ENCODE measurements around the gene CCDC142.

Gene CCDC142

GRCh38 chr2:74514368-74515270, 31.8 kb upstream of the CCDC142 start, which contains the start of gene TLX2:
Gene TLX2, plus strand, starts transcription at chr2:74514450. Its CDS starts 357 bp downstream, at chr2:74514807.
- no peak for DNase-seq (ENCODE audit: low read depth, low spot score)

GRCh38 chr2:74513605-74514367, 31.0 kb upstream of the CCDC142 start:
- DNase-seq (ENCODE audit: low read depth, low spot score) = peak; percentile 45

GRCh38 chr2:74512744-74513604, 30.2 kb upstream of the CCDC142 start:
- no peak for DNase-seq (ENCODE audit: low read depth, low spot score)

GRCh38 chr2:74511104-74511989, 28.5 kb upstream of the CCDC142 start:
- DNase-seq (ENCODE audit: low read depth, low spot score) = no peak

GRCh38 chr2:74510272-74510671, 27.5 kb upstream of the CCDC142 start:
- DNase-seq (ENCODE audit: low read depth, low spot score) = no peak

- peak; percentile 47 for DNase-seq (ENCODE audit: low read depth, low spot score)
Observed at GRCh38 chr2:74507926-74508520, 25.2 kb upstream of the CCDC142 start.

- DNase-seq (ENCODE audit: low read depth, low spot score) = peak; percentile 99
Observed at GRCh38 chr2:74507145-74507925, 24.5 kb upstream of the CCDC142 start, which contains the start of gene PCGF1. Gene PCGF1, minus strand, starts transcription at chr2:74507695. Its CDS starts 27 bp downstream, at chr2:74507668.

- DNase-seq (ENCODE audit: low read depth, low spot score) = no peak
Observed at GRCh38 chr2:74505448-74506246, 22.8 kb upstream of the CCDC142 start.

- DNase-seq (ENCODE audit: low read depth, low spot score) = no peak
Observed at GRCh38 chr2:74504591-74504990, 21.8 kb upstream of the CCDC142 start.

- peak; percentile 45 for DNase-seq (ENCODE audit: low read depth, low spot score)
Observed at GRCh38 chr2:74503506-74504475, 21.0 kb upstream of the CCDC142 start.

GRCh38 chr2:74502720-74503505, 20.1 kb upstream of the CCDC142 start:
- DNase-seq (ENCODE audit: low read depth, low spot score) = peak; percentile 88

GRCh38 chr2:74502147-74502719, 19.4 kb upstream of the CCDC142 start:
- DNase-seq (ENCODE audit: low read depth, low spot score) = peak; percentile 8

GRCh38 chr2:74501335-74502071, 18.7 kb upstream of the CCDC142 start:
- peak; percentile 13 for DNase-seq (ENCODE audit: low read depth, low spot score)

GRCh38 chr2:74500578-74500946, 17.8 kb upstream of the CCDC142 start:
- no peak for DNase-seq (ENCODE audit: low read depth, low spot score)

GRCh38 chr2:74499940-74500577, 17.3 kb upstream of the CCDC142 start:
- no peak for DNase-seq (ENCODE audit: low read depth, low spot score)

Measured in astrocyte of the hippocampus (primary cell).